GM12801 (cell line): ENCODE data around the gene CFL1.

Experiments used
- TF ChIP-seq, protein P1 (sequence below): IDR thresholded peaks from one replicate; pipeline ENCODE4 v1.5.1; 2011; ENCODE audit warnings: control low read depth; ENCODE audit not compliant: insufficient read length; ENCODE audit errors: extremely low read depth

CFL1 gene

DNA sequence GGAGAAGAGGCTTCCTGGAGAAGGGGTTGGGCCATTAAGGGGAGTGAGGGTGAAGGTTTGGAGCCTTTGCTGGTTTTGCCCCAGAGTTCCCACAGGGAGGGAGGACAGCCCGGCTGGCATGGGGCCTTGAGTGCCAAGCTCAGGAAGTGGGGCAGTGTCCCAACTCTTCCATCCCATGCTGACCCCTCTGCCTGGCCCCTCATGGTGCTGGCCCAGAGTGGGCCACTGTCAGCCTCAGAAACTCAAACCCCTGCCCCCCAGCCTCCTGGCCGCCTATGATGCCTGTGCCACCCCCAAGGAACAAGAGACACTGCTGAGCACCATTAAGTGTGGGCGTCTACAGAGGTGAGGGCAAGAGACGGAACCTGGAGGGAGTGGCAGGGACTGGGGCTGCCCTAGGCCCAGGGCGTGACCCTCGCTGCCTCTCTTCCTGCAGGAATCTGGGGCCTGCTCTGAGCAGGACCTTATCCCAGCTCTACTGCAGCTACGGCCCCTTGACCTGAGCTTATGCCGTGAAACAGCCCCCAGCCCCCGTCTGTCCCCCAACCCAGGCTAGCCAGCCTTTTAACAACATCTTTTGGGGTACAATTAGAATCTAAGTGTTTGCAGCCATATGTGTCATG is 7.7 kb upstream of the CFL1 start:
- TF ChIP-seq, protein P1, sequence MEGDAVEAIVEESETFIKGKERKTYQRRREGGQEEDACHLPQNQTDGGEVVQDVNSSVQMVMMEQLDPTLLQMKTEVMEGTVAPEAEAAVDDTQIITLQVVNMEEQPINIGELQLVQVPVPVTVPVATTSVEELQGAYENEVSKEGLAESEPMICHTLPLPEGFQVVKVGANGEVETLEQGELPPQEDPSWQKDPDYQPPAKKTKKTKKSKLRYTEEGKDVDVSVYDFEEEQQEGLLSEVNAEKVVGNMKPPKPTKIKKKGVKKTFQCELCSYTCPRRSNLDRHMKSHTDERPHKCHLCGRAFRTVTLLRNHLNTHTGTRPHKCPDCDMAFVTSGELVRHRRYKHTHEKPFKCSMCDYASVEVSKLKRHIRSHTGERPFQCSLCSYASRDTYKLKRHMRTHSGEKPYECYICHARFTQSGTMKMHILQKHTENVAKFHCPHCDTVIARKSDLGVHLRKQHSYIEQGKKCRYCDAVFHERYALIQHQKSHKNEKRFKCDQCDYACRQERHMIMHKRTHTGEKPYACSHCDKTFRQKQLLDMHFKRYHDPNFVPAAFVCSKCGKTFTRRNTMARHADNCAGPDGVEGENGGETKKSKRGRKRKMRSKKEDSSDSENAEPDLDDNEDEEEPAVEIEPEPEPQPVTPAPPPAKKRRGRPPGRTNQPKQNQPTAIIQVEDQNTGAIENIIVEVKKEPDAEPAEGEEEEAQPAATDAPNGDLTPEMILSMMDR = no peak

DNA sequence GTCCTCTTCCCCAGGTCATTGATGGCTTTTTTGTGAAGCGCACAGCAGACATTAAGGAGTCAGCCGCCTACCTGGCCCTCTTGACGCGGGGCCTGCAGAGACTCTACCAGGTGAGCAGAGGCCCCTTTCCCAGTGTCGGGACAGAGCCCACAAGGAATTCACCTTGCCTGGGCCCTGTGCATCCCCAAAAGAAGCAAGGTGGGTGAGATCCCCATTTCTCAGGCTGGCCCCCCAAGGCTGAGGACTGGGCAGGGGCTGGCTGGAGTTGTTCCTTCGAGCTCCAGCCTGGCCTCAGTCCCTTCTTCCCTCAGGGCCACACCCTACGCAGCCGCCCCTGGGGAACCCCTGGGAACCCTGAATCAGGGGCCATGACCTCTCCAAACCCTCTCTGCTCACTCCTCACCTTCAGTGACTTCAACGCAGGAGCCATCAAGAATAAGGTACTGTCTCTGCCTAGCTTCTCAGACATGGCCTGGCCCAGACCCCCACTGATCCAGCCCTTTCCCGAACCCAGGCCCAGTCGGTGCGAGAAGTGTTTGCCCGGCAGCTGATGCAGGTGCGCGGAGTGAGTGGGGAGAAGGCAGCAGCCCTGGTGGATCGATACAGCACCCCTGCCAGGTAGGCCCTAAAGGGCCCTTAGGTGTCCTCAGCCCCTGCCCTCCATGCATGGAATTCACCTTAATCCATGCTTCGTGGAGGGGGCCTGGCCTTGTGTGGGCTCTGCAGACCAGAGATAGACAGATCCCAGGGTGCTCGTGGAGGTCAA is 6.9 kb upstream of the CFL1 start:
- TF ChIP-seq, protein P1 = no peak

DNA sequence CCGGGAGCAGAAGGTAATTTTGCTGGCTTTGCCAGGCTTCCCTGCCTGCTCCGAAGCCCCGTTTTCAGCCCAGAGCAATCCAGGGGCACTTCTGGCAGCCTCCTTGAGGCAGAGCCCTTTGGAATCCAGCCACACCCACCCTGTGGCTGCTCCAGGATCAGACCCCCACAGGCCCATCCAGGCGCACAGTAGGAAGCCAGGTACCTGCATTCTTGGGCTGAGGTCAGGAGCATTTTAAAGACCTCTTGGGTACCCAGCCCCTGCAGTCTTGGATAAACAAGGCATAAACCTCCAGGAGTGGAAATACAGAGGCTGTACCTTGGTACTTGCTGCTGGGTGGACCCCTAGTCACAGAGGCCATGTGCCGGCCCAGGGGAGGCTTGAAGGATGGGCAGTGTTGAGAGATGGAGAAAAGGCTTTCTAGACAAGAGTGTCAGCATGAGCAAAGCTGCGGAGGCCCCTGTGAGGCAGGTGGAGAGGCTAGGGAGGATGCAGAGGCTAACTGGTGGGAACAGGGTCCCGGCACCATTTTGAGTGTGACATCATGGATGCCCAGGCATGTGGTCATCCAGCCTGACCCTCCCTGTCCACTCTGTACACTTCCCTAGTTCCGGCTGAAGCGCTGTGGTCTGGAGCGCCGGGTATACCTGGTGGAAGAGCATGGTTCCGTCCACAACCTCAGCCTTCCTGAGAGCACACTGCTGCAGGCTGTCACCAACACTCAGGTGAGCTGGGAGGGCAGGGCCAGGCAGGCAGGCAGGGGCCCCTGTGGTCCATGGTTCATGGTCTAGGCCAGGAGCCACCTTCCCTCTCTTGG is 6.1 kb upstream of the CFL1 start:
- TF ChIP-seq, protein P1 = no peak

DNA sequence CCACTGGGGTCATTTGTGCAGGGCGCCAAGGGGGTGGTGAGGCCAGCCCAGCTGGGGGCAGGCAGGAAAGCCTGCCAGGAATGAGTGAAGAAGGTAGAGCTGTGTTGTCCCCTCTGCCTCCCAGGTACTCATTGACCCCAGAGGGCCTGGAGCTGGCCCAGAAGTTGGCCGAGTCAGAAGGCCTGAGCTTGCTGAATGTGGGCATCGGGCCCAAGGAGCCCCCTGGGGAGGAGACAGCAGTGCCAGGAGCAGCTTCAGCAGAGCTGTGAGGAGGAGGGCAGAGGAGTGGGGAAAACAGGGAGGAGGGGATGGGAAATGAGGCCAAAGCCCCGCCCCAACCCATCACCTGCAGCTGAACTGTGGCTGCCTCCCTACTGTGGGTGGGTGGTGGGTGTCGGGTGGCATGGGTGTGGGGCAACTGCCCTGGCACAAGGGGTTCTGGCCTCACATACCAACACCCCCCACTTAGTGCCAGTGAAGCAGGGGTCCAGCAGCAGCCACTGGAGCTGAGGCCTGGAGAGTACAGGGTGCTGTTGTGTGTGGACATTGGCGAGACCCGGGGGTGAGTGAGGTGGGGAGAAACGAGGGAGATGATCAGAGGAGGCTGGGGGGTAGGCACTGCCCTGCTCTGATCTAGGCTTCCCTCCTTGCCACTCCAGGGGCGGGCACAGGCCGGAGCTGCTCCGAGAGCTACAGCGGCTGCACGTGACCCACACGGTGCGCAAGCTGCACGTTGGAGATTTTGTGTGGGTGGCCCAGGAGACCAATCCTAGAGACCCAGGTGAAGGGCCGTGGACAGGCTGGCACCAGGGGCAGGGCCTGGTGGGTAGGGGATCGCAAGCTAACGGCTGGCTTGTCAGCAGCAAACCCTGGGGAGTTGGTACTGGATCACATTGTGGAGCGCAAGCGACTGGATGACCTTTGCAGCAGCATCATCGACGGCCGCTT is 5.2 kb upstream of the CFL1 start:
- TF ChIP-seq, protein P1 = no peak

DNA sequence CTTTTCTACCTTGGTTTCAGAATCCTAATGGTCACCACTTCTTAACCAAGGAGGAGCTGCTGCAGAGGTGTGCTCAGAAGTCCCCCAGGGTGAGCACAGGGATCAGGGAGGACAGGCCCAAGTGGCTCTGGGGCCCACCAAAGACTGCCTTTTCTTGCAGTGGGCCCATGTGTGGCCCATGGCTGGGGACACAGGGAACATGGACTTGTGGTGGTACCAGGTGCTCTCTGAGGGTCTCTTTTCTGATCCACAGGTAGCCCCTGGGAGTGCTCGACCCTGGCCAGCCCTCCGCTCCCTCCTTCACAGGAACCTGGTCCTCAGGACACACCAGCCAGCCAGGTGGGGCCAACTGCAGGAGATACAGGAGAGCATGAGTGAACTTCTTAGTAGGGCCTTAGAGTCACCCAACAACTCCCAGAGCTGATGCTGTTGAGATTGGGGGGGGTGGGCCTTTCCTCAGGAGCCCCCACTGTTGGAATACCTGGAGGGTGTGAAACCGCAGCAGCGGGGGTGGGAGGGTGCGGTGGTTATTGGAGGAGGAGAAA is 4.3 kb upstream of the CFL1 start:
- TF ChIP-seq, protein P1 = no peak

DNA sequence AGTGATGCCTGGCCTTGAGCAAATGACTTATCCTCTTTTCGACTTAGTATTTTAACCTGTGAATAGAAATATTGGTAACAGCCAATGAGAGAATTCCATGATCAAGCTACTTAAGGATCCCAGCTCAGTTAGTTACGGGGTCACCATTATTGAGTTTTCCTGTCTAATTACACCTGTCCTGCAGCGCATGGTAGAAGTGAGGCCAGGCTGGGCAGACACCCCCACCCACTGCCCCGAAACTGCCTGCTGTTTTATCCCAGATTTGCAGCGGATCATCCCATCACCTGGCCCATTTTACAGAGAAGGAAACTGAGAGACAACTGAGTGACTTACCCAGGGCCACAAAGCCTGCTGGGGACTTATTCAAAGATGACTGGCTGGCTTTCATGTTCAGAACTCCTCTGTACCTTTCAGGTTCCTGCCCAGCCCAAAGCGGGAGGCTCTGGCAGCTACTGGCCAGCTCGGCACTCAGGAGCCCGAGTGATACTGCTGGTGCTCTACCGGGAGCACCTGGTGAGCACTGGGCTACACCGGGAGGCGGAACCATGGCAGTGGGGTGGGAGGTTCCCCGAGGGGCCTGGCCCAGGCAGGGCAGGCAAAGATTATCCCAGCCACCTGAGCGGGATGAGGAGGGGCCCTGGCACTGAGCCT is 3.7 kb upstream of the CFL1 start:
- TF ChIP-seq, protein P1 = no peak
